G401 (cell line): Measurements from ENCODE around the gene AREL1. TPM values are rescaled to one million over a fixed set of nuclear protein-coding genes. Genes with fewer than 3 reads are reported as not detected.
A peak's percentile ranks its signal among the peaks of the same experiment; 100 is the strongest.

Source experiments
- DNase-seq: peaks from one replicate; pipeline ENCODE4 v3.0.0-alpha.2; 2015; ENCODE audit warnings: low spot score
- in situ Hi-C: cut with HindIII; loops from 2 replicates; pipeline ENCODE4 v1.10.0; 2016; ENCODE audit warnings: low sequenced_read_pairs, mixed read lengths
- total RNA-seq: library from RNA; depleted of rRNA; stranded (reverse); fragments of >200 nt; shearing (Covaris generic); gene quantifications from 2 replicates; pipeline ENCODE4 v1.2.3, GENCODE V29; 2014

The AREL1 gene
- total RNA-seq, 1 experiment from 2014 or later: 27.9 TPM

- in situ Hi-C loops: no loop called here
- no peak for DNase-seq
Measured at GRCh38 chr14:74664717-74665116, 48.2 kb downstream of the AREL1 start.

DNA sequence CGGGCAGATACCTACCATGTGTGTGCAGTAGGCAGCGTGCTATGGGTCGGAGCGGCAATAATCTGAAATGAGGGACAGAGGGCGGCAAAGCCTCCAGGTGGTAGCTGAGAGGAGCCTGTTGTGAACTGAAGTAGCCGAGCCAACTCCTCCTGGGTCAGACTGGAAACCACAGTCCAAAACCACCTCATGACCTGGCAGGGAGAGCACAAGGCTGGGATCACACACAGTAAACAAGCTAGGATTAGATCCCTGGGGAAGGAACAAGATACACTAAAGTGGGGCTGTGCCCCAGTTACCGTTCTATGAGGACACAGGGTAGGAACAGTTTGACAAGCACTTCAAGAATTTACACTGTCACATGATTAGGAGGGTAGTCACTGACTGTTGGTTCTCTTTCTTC is 49.0 kb downstream of the AREL1 start:
- in situ Hi-C loops: no loop called here
- peak; percentile 63 for DNase-seq

DNA sequence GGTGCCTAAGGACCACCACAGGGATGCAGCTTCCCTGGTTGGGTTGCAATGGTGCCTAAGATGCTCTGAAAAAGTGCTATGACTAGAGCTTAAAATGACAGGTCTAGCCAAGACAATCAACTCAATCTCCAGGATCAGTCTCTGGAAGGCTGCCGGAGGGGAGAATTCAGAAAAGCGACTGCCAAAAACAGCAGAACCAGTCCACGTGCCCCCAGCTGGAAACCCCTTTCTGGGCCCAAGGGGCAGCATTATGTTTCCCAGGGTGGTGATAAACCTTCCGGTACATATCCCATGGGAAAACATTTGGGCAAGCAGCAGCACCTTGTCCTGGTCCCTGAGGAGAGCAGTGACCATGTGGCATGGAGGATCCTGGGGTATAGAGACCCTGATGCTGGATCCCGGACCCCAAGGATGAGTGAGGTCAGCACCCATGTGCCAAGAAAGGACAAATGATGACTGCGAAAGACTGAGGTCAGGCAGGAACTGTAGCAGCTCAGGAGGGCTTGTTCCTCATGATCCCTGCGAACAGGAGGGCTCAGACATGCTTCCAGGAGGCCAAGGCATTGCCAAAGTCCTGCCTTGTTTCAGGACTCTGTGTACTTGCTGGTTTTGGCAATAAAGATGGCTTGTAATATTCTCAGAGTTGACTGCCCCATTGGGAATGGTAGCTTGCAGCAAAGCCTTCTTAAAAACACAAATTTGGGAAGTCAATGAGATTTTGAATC is 51.0 kb downstream of the AREL1 start:
- DNase-seq: no peak
- in situ Hi-C loops: no loop called here

DNA sequence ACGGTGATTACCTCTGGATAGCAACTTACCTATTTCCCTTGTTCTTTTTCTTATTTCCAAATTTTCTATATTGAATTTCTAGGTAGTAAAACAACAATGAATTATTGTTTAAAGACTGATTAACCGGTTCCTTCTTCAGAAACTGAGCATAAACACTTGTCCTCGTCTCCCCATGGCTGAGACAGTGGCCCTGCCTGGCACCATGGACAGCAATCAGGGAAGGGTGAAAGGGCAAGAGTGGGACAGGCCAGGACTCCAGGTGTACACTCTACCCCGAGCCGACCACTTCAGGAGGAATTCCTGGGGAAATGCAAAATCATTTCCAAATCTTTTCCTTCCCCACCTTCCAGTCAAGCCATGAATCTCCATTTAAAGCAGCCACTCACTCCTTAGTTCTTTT is 52.0 kb downstream of the AREL1 start:
- in situ Hi-C loops: no loop called here
- DNase-seq: no peak

DNA sequence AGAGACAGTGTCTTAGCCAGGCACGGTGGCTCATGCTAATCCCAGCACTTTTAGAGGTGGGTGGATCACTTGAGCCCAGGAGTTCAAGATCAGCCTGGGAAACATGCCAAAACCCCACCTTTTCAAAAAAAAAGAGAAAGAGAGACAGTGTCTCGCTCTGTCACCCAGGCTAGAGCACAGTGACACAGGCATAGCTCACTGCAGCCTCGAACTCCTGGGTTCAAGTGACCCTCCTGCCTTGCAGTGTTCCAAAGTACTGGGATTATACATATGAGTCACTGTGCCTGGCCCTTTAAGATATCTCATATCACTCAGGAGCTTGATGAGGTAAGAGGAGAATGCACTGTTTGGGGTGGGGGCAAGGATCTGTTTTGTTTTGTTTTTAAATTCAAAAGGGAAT is 52.7 kb downstream of the AREL1 start:
- in situ Hi-C loops: no loop called here
- no peak for DNase-seq

- no peak for DNase-seq
- in situ Hi-C loops: no loop called here
Measured at GRCh38 chr14:74658535-74659131, 54.2 kb downstream of the AREL1 start.

GRCh38 chr14:74656964-74657363 is 55.9 kb downstream of the AREL1 start:
- no peak for DNase-seq
- in situ Hi-C loops: no loop called here

- no peak for DNase-seq
- in situ Hi-C loops: no loop called here
Measured at GRCh38 chr14:74655599-74656395, 57.1 kb downstream of the AREL1 start.

- in situ Hi-C loops: no loop called here
- no peak for DNase-seq
Measured at GRCh38 chr14:74654931-74655330, 57.9 kb downstream of the AREL1 start.

- no peak for DNase-seq
- in situ Hi-C loops: no loop called here
Measured at GRCh38 chr14:74653386-74654138, 59.3 kb downstream of the AREL1 start.

DNA sequence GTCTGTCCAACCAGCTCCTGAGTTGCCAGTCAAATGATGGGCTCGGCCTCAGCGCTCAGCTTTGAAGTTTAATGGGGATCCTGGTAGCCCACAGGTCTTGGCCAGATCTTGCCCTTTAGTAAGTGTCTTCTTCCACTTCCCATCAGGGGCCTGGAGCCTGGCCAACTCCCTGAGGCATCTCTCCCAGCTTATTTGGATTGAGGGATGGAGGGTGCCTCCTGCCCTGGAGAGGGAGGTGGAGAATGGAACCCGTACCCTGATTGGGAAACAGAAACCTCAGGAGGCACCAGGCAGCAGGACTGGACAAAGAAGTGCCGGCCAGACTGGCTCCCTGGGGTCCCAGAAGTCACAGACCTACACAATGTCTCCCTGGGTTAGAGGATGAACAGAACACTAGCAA is 60.3 kb downstream of the AREL1 start:
- in situ Hi-C loops: no loop called here
- DNase-seq: no peak

DNA sequence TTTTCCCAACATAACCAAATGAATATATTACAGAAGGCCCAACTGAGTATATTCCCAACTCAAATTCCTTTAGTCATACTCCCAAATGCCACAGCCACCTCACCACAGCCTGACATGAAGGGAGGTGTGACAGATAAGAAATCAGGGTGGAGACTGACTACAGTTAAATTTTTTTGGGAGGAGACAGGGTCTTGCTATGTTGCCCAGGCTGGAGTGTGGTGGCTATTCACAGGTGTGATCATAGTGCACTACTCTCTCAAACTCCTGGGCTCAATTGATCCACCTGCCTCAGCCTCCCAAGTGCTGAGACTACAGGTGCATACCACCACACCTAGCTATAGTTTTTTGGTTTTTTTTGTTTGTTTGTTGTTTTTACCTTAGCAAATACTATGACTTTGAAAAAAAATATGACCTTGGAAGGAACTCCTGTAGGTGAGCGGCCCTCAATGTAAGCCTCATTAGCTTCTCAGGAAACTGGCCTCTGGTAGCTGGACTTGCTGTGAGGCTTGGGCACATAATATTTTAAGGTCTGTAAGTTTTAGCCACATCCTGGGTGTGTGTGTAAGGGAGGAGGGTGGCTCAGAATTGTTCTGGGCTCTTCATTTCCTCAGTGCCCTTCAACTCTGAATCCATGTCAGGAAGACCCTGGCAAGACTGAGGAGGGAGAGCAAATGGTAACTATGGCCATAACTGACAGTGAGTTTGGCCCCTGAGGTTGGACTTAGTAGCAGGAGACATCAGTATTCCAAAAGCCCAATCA is 61.8 kb downstream of the AREL1 start:
- DNase-seq: no peak
- in situ Hi-C loops: no loop called here

- DNase-seq: no peak
Measured at GRCh38 chr14:74649673-74650072, 63.2 kb downstream of the AREL1 start.

GRCh38 chr14:74649167-74649566 is 63.7 kb downstream of the AREL1 start:
- in situ Hi-C loops: no loop called here
- no peak for DNase-seq

More at GRCh38 chr14:74649673-74650072, 63.2 kb downstream of the AREL1 start:
- in situ Hi-C loops: no loop called here

DNA sequence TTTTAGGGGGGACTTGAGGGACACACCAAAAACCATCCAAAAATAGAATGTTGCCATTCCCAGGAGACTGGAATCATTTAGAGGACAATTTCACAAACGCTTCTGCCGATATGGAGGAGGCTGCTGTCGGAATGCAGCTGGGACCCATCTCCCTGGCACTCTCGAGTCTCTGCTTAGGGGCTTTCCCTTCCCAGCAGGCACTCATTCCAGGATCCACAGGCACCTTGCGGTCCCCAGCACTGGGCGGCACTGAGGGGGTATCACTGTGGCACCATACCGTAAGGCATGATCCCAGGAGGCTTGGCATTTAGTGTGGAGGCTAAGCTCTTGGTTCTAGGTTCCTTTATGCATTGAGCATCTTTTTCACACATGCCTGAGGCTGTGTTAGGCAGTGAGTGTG is 64.3 kb downstream of the AREL1 start:
- in situ Hi-C loops: no loop called here
- DNase-seq: no peak

DNA sequence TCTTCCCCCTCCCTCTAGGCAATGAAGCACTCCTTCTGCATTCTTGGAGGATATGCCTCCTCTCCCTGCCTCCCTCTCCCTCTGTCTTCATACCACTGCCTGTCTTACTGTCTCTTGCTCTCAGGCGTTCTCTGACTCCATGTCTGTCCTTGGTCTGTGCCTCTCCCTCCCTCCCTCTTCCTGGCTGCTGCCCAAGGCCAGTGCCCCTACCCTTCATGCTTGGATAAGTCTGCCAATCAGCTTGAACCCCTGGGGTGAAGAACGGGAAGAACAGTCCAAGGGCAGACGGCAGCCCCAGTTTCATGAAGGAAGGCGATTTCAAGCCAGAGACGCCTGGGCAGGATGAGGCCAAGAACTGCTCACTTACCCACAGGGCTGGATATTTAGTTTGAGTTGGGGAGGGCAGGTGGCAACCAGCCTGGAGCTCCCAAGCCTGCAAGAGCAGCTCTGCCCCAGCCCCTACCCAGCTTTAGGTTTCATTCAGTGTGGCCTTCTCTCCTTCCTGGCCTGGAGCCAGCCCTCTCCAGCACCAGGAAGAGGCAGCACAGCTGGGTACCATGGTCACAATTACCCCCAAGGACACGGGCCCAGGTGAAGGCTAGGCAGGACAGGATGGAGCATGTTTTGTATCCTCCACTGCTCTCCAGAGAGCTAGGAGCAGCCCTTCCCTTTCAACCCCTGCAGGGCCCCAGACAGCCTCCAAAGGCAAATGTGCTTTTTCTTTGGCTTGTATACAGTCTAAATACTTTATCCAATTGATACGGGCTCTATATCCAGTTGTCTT is 65.0 kb downstream of the AREL1 start:
- DNase-seq: peak; percentile 66
- in situ Hi-C loops: no loop called here

GRCh38 chr14:74647061-74647677 is 65.7 kb downstream of the AREL1 start:
- in situ Hi-C loops: no loop called here
- DNase-seq: no peak
